ENCODE results near the gene THRSP.

- TF ChIP-seq, protein P1, sequence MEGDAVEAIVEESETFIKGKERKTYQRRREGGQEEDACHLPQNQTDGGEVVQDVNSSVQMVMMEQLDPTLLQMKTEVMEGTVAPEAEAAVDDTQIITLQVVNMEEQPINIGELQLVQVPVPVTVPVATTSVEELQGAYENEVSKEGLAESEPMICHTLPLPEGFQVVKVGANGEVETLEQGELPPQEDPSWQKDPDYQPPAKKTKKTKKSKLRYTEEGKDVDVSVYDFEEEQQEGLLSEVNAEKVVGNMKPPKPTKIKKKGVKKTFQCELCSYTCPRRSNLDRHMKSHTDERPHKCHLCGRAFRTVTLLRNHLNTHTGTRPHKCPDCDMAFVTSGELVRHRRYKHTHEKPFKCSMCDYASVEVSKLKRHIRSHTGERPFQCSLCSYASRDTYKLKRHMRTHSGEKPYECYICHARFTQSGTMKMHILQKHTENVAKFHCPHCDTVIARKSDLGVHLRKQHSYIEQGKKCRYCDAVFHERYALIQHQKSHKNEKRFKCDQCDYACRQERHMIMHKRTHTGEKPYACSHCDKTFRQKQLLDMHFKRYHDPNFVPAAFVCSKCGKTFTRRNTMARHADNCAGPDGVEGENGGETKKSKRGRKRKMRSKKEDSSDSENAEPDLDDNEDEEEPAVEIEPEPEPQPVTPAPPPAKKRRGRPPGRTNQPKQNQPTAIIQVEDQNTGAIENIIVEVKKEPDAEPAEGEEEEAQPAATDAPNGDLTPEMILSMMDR (IDR thresholded peaks at IDR 0.05; ENCODE audit: insufficient read depth, low read length, poor library complexity, severe bottlenecking), result no peak
- TF ChIP-seq EZH2phosphoT487 (conservative IDR thresholded peaks at IDR 0.05; ENCODE audit: low read length), result no peak
Measured at GRCh38 chr11:78082146-78082545, 18.5 kb downstream of the THRSP start.

All from SU-DHL-6 (cell line).